HepG2 (cell line): ENCODE data around the gene DOCK4. TPM values are rescaled to one million over a fixed set of nuclear protein-coding genes. Genes with fewer than 3 reads are reported as not detected.

Source experiments
- ATAC-seq: fragments of 200-7000 bp; cut with Tn5 transposase; 3 replicates; pipeline ENCODE4 v1.9.1; 2020; ENCODE audit warnings: mild to moderate bottlenecking, moderate library complexity
- BruUV-seq: library from RNA; stranded (reverse); fragments of 400-500 nt; replicated peaks from 2 replicates; lab custom pipeline; 2021; lab: Mats Ljungman, UMichigan
- CTCF ChIA-PET: fragments of 300-600 bp; formaldehyde crosslinking; extraction: SDS; loops from one replicate; lab custom pipeline; 2021; ENCODE audit warnings: low total read pairs, inconsistent platforms, low intra/inter-chr PET ratio; lab: Yijun Ruan, JAX
- POLR2A ChIA-PET: fragments of 350-600 bp; sonication (Branson Sonifier 250); formaldehyde crosslinking; loops from one replicate; lab custom pipeline; 2020; ENCODE audit warnings: antibody characterized with exemption, inconsistent platforms; lab: Yijun Ruan, JAX
- DNase-seq: peaks from one replicate; pipeline ENCODE4 v3.0.0-alpha.2; 2015; ENCODE audit warnings: low spot score
- FAIRE-seq: peaks from 3 replicates; lab custom pipeline; 2011; peaks lifted over from hg19 to GRCh38; lab: Jason Lieb, UNC
- H2AFZ ChIP-seq: one replicate; pipeline ENCODE4 v1.6.1; 2011; ENCODE audit warnings: low read length, inconsistent platforms
- H3K27ac ChIP-seq: fragments of 300-600 bp; 3 replicates; pipeline ENCODE4 v1.8.0; 2011; ENCODE audit warnings: mixed run types, mild to moderate bottlenecking, mixed read lengths, low read length, inconsistent platforms; ENCODE audit not compliant: insufficient read depth; ENCODE audit errors: extremely low read length
- H3K27me3 ChIP-seq, 2 experiments: fragments of 200-600 bp in 1 of 2; 2 replicates in 1 of 2; 3 replicates in 1 of 2; pipeline versions ENCODE4 v1.6.0 to v1.8.0; 2011; ENCODE audit warnings: low read length in 2 of 2, mild to moderate bottlenecking in 2 of 2, moderate library complexity in 2 of 2, inconsistent platforms in 1 of 2; ENCODE audit not compliant: insufficient read depth in 2 of 2, control insufficient read depth in 1 of 2
- H3K36me3 ChIP-seq, 2 experiments: fragments of 200-600 bp in 1 of 2; replicated peaks in 1 of 2; 2 replicates in 1 of 2; 3 replicates in 1 of 2; pipeline versions ENCODE4 v1.5.1 to v1.8.0; 2011; ENCODE audit warnings: low read length in 2 of 2, inconsistent platforms in 1 of 2; ENCODE audit not compliant: insufficient read depth in 2 of 2, control insufficient read depth in 1 of 2
- H3K4me1 ChIP-seq: 2 replicates; pipeline ENCODE4 v1.5.1; 2012; ENCODE audit warnings: low read length, inconsistent platforms; ENCODE audit not compliant: insufficient read depth
- H3K4me2 ChIP-seq: 2 replicates; pipeline ENCODE4 v1.6.0; 2011; ENCODE audit warnings: low read depth, low read length, inconsistent platforms
- H3K4me3 ChIP-seq, 3 experiments: fragments of 200-600 bp in 1 of 3; sonication (generic), shearing (Covaris generic) in 1 of 3; replicated peaks in 1 of 3; 2 replicates each; pipeline ENCODE4 v1.5.1; 2011 to 2016; ENCODE audit warnings: low read length in 3 of 3, inconsistent platforms in 2 of 3, low read depth in 2 of 3, mild to moderate bottlenecking in 2 of 3, control low read depth in 1 of 3, mixed read lengths in 1 of 3; ENCODE audit not compliant: insufficient read depth in 1 of 3
- H3K79me2 ChIP-seq: one replicate; pipeline ENCODE4 v1.6.1; 2011; ENCODE audit warnings: low read length, inconsistent platforms; ENCODE audit not compliant: insufficient read depth
- H3K9ac ChIP-seq: 2 replicates; pipeline ENCODE4 v1.6.0; 2011; ENCODE audit warnings: mild to moderate bottlenecking, low read depth, low read length, inconsistent platforms; ENCODE audit not compliant: insufficient read depth
- H3K9me3 ChIP-seq: 2 replicates; pipeline ENCODE4 v1.5.1; 2012; ENCODE audit warnings: mild to moderate bottlenecking, low read length
- H4K20me1 ChIP-seq: 2 replicates; pipeline ENCODE4 v1.6.0; 2011; ENCODE audit warnings: inconsistent platforms, mild to moderate bottlenecking, low read length, moderate library complexity; ENCODE audit not compliant: insufficient read depth
- ADNP ChIP-seq: sonication (generic); formaldehyde crosslinking; IDR thresholded peaks from 2 replicates; pipeline ENCODE4 v1.4.0; 2020; ENCODE audit warnings: missing genetic modification reagents
- ARID5B ChIP-seq: IDR thresholded peaks from 2 replicates; pipeline ENCODE4 v1.4.0; 2020; ENCODE audit warnings: mild to moderate bottlenecking, missing genetic modification reagents
- BCL6 ChIP-seq: IDR thresholded peaks from 2 replicates; pipeline ENCODE4 v1.6.1; 2016; ENCODE audit warnings: missing genetic modification reagents, missing compliant biosample characterization
- EP300 ChIP-seq, 3 experiments: sonication (generic) in 1 of 3; formaldehyde crosslinking in 1 of 3; IDR thresholded peaks; 2 replicates each; pipeline versions ENCODE4 v1.5.1 to v1.6.1; 2011 to 2020; ENCODE audit warnings: low read depth in 2 of 3, low read length in 2 of 3, borderline replicate concordance in 1 of 3, improper control_type of control experiment in 1 of 3, mild to moderate bottlenecking in 1 of 3, missing genetic modification reagents in 1 of 3, moderate library complexity in 1 of 3
- GATA4 ChIP-seq: sonication (generic); IDR thresholded peaks from 2 replicates; pipeline ENCODE4 v1.6.1; 2016; ENCODE audit warnings: antibody characterized with exemption, low read depth, borderline replicate concordance
- HMGXB4 ChIP-seq, 2 experiments: sonication (generic) in 1 of 2; formaldehyde crosslinking in 1 of 2; IDR thresholded peaks; 2 replicates each; pipeline versions ENCODE4 v1.4.0 to v1.6.1; 2018 to 2020; ENCODE audit warnings: missing genetic modification reagents in 2 of 2, borderline replicate concordance in 1 of 2, low read depth in 1 of 2, mild to moderate bottlenecking in 1 of 2, missing biosample characterization in 1 of 2
- RERE ChIP-seq: IDR thresholded peaks from 2 replicates; pipeline ENCODE4 v1.6.1; 2016; ENCODE audit warnings: low read depth, missing genetic modification reagents, missing compliant biosample characterization
- TSC22D2 ChIP-seq: sonication (generic); formaldehyde crosslinking; IDR thresholded peaks from 2 replicates; pipeline ENCODE4 v1.5.1; 2020; ENCODE audit warnings: missing genetic modification reagents, mild to moderate bottlenecking, borderline replicate concordance
- ZNF160 ChIP-seq: sonication (generic); formaldehyde crosslinking; IDR thresholded peaks from 2 replicates; pipeline ENCODE4 v1.8.0; 2022; ENCODE audit warnings: mild to moderate bottlenecking, inconsistent platforms, missing genetic modification reagents
- WGBS: methylation state at CpG from one replicate; pipeline ENCODE4 v1.1.6; 2017; ENCODE audit warnings: low lambda C conversion rate; 5-methylcytosine and 5-hydroxymethylcytosine counted together
- in situ Hi-C: cut with HindIII; loops from 2 replicates; pipeline ENCODE4 v1.10.0; 2017; ENCODE audit warnings: low pct_unique_long_range_greater_than_20kb; ENCODE audit not compliant: extremely low pct_ligation_motif_present
- intact Hi-C: fragments of 100-400 bp; cut with micrococcal nuclease; formaldehyde crosslinking; loops from one replicate; pipeline ENCODE4 v1.10.0; 2022; ENCODE audit not compliant: unreplicated experiment
- polyA plus RNA-seq, 8 experiments: library from polyadenylated mRNA; depleted of rRNA in 3 of 8; stranded (reverse) in 7 of 8; unstranded in 1 of 8; fragments of >200 nt; fragmentation: Illumina TruSeq in 4 of 8; extraction: Trizol in 4 of 8; gene quantifications; 2 replicates each; pipeline versions ENCODE4 v1.2.1 to v1.2.3, GENCODE V29; 2011 to 2016; ENCODE audit warnings: low read depth in 4 of 8, missing spikeins in 1 of 8, mixed read lengths in 1 of 8; ENCODE audit not compliant: insufficient read depth in 1 of 8
- total RNA-seq, 5 experiments: library from RNA; depleted of rRNA; stranded (reverse); fragments of >200 nt; fragmentation: Illumina TruSeq; extraction: Trizol; gene quantifications; 2 replicates each; pipeline ENCODE4 v1.2.3, GENCODE V29; 2016; ENCODE audit warnings: low read depth in 1 of 5

DOCK4 gene
- total and polyA plus RNA-seq, 2 of the 13 experiments (the other 11 are each of a cell fraction or from before 2014, with no cell fraction given), result 13.5 to 17.4 TPM

GRCh38 chr7:111920329-111920728, 285.9 kb downstream of the DOCK4 start:
- Histone ChIP-seq H3K4me3 (peak overlapping the region in 2 of 3 experiments; percentile 16 to 35; a peak in 3 of 6 replicates), H3K9me3 (no peaks in the 10 kb centered on the region), H3K4me2 (peak overlapping the region; percentile 68), H2AFZ (no peak overlapping the region), H3K79me2 (no peaks in the 10 kb centered on the region), H4K20me1 (no peaks in the 10 kb centered on the region), H3K27ac (peak overlapping the region; percentile 54), H3K27me3 (no peaks in the 10 kb centered on the region), H3K9ac (peak overlapping the region; percentile 24), H3K4me1 (peaks cover 35% of the 10 kb centered on the region), H3K36me3 (0 out of 5 replicates have a peak, but pooled peaks cover 0 to 1% of the 10 kb centered on the region in 2 experiments)
- POLR2A ChIA-PET, result interaction anchor here (3.6 kb wide), 1 partner anchor 11 kb away, joined by 14 read pairs; no protein-coding TSS in a partner anchor
- CTCF ChIA-PET, result no interaction called here
- intact Hi-C loops, result no loop called here
- ATAC-seq (peak; percentile 69), FAIRE-seq (no peak), DNase-seq (peak; percentile 54)
- in situ Hi-C loops, result no loop called here
- TSS peak; percentile 44 for BruUV-seq
- WGBS, result 14% methylated on average over 1 of the region's 1 CpG
- TF ChIP-seq BCL6 (CRISPR knock-in tag), result 0 out of 2 replicates have a peak, but pooled peaks have one; percentile 18
- peak; percentile 12; the same call in 1 of the 2 replicates for TF ChIP-seq RERE (CRISPR knock-in tag)
- TF ChIP-seq ADNP (CRISPR knock-in tag), result no peak
- TF ChIP-seq EP300 (IDR thresholded peaks at IDR 0.05; ENCODE audit: low read depth in 2 of 2, low read length in 2 of 2), result peak in 1 of 2 experiments; percentile 79; a peak in 2 of 4 replicates
- TF ChIP-seq EP300 (CRISPR knock-in tag; IDR thresholded peaks at IDR 0.05; ENCODE audit: borderline replicate concordance), result no peak
- no peak for TF ChIP-seq TSC22D2 (CRISPR knock-in tag)
- TF ChIP-seq HMGXB4 (CRISPR knock-in tag; IDR thresholded peaks at IDR 0.05; ENCODE audit: borderline replicate concordance in 1 of 2, low read depth in 1 of 2), result no peak
- TF ChIP-seq ZNF160 (CRISPR knock-in tag), result no peak
- TF ChIP-seq GATA4, result peak; percentile 42; the same call in 1 of the 2 replicates
- TF ChIP-seq ARID5B (CRISPR knock-in tag), result peak; percentile 50; the same call in 1 of the 2 replicates
